Measurements from ENCODE around the gene MAN2B1. TPM values are rescaled to one million over a fixed set of nuclear protein-coding genes. Genes with fewer than 3 reads are reported as not detected.

MAN2B1 gene
- polyA plus RNA-seq, 3 donors, result 218 to 305 (median 295) TPM

GRCh38 chr19:12617646-12618045, 48.9 kb downstream of the MAN2B1 start:
- peaks cover 35% of the 10 kb centered on the region for H3K4me1 Mint-ChIP-seq
- Histone ChIP-seq H3K4me2 (replicated peaks; ENCODE audit: extremely low read depth, low read length, poor library complexity, severe bottlenecking) (no peak overlapping the region), H3K4me3 (replicated peaks in 1 of 3; ENCODE audit: low read depth in 2 of 3, low read length in 3 of 3) (no peak overlapping the region), H3K9me3 (replicated peaks in 1 of 2; ENCODE audit: control insufficient read depth in 1 of 2, insufficient read depth in 1 of 2, low read length in 2 of 2) (no peaks in the 10 kb centered on the region), H3K79me2 (ENCODE audit: insufficient read depth, low read length) (peaks cover 70% of the 10 kb centered on the region), H3K36me3 (replicated peaks in 1 of 2; ENCODE audit: control insufficient read depth in 1 of 2, insufficient read depth in 2 of 2, low read length in 2 of 2) (peaks cover 0 to 19% of the 10 kb centered on the region in 2 donors), H3K27ac (ENCODE audit: low read depth in 1 of 2, low read length in 2 of 2) (no peak overlapping the region), H4K20me1 (ENCODE audit: insufficient read depth, low read length) (peaks cover 91% of the 10 kb centered on the region), H2AFZ (ENCODE audit: insufficient read depth, low read depth, low read length, poor library complexity, severe bottlenecking) (no peak overlapping the region), H3K4me1 (ENCODE audit: control insufficient read depth in 1 of 2, insufficient read depth in 2 of 2, low read length in 2 of 2) (peaks cover 16% of the 10 kb centered on the region in 2 donors), H3K27me3 (ENCODE audit: control insufficient read depth in 2 of 2, insufficient read depth in 2 of 2, low read length in 2 of 2) (no peaks in the 10 kb centered on the region), H3K9ac (ENCODE audit: insufficient read depth, low read length, poor library complexity, severe bottlenecking) (no peak overlapping the region)
- WGBS (ENCODE audit: insufficient coverage), result 100% methylated on average over 1 of the region's 4 CpGs
- peaks cover 4 to 6% (median 5%) of the 10 kb centered on the region in 3 donors for H3K27me3 Mint-ChIP-seq (ENCODE audit: low read depth in 3 of 3)
- H3K9me3 Mint-ChIP-seq, result peaks cover 0 to 1% (median 0%) of the 10 kb centered on the region in 7 donors
- no peak overlapping the region for H3K27ac Mint-ChIP-seq
- no peak for DNase-seq
- intact Hi-C loops (cut with micrococcal nuclease), result loop anchor here (10.0 kb wide), 2 partner anchors 47 to 63 kb away; partner anchors contain the start of genes MAN2B1 (in 1 of the 2), WDR83 (in 1 of the 2) and ZNF564 (in 1 of the 2)
- H3K36me3 Mint-ChIP-seq, result peaks cover 34 to 52% of the 10 kb centered on the region in 2 donors
- TF ChIP-seq, protein P1, sequence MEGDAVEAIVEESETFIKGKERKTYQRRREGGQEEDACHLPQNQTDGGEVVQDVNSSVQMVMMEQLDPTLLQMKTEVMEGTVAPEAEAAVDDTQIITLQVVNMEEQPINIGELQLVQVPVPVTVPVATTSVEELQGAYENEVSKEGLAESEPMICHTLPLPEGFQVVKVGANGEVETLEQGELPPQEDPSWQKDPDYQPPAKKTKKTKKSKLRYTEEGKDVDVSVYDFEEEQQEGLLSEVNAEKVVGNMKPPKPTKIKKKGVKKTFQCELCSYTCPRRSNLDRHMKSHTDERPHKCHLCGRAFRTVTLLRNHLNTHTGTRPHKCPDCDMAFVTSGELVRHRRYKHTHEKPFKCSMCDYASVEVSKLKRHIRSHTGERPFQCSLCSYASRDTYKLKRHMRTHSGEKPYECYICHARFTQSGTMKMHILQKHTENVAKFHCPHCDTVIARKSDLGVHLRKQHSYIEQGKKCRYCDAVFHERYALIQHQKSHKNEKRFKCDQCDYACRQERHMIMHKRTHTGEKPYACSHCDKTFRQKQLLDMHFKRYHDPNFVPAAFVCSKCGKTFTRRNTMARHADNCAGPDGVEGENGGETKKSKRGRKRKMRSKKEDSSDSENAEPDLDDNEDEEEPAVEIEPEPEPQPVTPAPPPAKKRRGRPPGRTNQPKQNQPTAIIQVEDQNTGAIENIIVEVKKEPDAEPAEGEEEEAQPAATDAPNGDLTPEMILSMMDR (IDR thresholded peaks at IDR 0.05), result no peak
- no peak overlapping the region for H3K4me3 Mint-ChIP-seq

DNA sequence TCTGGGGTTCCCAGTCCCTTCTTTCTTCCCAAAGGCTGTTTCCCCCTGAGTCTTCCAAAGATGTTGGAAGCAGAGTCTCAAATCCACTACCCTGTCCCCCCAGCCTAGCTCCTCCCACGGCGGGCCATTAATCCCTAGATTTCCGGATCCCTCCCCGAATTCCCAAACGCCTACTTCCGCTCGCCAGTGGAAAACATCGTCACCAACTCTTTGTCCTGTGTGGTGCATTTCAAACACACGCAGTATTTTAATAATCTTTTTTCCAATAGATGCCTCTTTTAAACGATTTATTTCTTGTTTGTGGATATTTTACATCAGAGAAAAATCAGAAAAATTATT, 55.2 kb downstream of the MAN2B1 start:
- Mint-ChIP-seq H3K36me3 (peaks cover 30 to 47% of the 10 kb centered on the region in 2 donors), H3K9me3 (peaks cover 0 to 3% (median 2%) of the 10 kb centered on the region in 7 donors), H3K27ac (peak overlapping the region; percentile 96 to 100 (median 98)), H3K4me1 (peaks cover 42% of the 10 kb centered on the region), H3K27me3 (ENCODE audit: low read depth in 3 of 3) (peaks cover 4 to 6% (median 4%) of the 10 kb centered on the region in 3 donors), H3K4me3 (peak overlapping the region; percentile 96 to 99)
- 0% methylated on average over 2 of the region's 10 CpGs for WGBS (ENCODE audit: insufficient coverage)
- Histone ChIP-seq H3K9ac (ENCODE audit: insufficient read depth, low read length, poor library complexity, severe bottlenecking) (peak overlapping the region; percentile 93), H2AFZ (ENCODE audit: insufficient read depth, low read depth, low read length, poor library complexity, severe bottlenecking) (peak overlapping the region; percentile 95), H3K79me2 (ENCODE audit: insufficient read depth, low read length) (peaks cover 55% of the 10 kb centered on the region), H3K27me3 (ENCODE audit: control insufficient read depth in 2 of 2, insufficient read depth in 2 of 2, low read length in 2 of 2) (no peaks in the 10 kb centered on the region), H3K4me3 (replicated peaks in 1 of 3; ENCODE audit: low read depth in 2 of 3, low read length in 3 of 3) (peak overlapping the region; percentile 92 to 98 (median 94)), H3K4me2 (replicated peaks; ENCODE audit: extremely low read depth, low read length, poor library complexity, severe bottlenecking) (peak overlapping the region; percentile 90), H3K4me1 (ENCODE audit: control insufficient read depth in 1 of 2, insufficient read depth in 2 of 2, low read length in 2 of 2) (peaks cover 37 to 40% of the 10 kb centered on the region in 2 donors), H3K9me3 (replicated peaks in 1 of 2; ENCODE audit: control insufficient read depth in 1 of 2, insufficient read depth in 1 of 2, low read length in 2 of 2) (no peaks in the 10 kb centered on the region), H3K27ac (ENCODE audit: low read depth in 1 of 2, low read length in 2 of 2) (peak overlapping the region; percentile 86 to 94), H4K20me1 (ENCODE audit: insufficient read depth, low read length) (peaks cover 48% of the 10 kb centered on the region), H3K36me3 (replicated peaks in 1 of 2; ENCODE audit: control insufficient read depth in 1 of 2, insufficient read depth in 2 of 2, low read length in 2 of 2) (peaks cover 6 to 21% of the 10 kb centered on the region in 2 donors)
- DNase-seq, result no peak
- intact Hi-C loops (cut with micrococcal nuclease), result loop anchor here (5.0 to 10.0 kb wide), 3 partner anchors 53 to 57 kb away; partner anchors contain the start of genes MAN2B1 (in 2 of the 2), WDR83 (in 2 of the 2) and ZNF564 (in 1 of the 2)
- TF ChIP-seq, protein P1 (IDR thresholded peaks at IDR 0.05), result no peak

Measured in CD14-positive monocyte (primary cell).